HCT116 (cell line): Measurements from ENCODE around the gene GZF1.

Source experiments
- CBX3 ChIP-seq: IDR thresholded peaks from 2 replicates; pipeline ENCODE4 v1.6.1; 2012; ENCODE audit warnings: low read depth
- EGR1 ChIP-seq: IDR thresholded peaks from 2 replicates; pipeline ENCODE4 v1.6.1; 2012; ENCODE audit warnings: low read depth
- EZH2phosphoT487 ChIP-seq: fragments of 200-600 bp; IDR thresholded peaks from 2 replicates; pipeline ENCODE4 v1.6.1; 2018; ENCODE audit warnings: antibody characterized with exemption, borderline replicate concordance
- FOSL1 ChIP-seq: IDR thresholded peaks from 2 replicates; pipeline ENCODE4 v1.6.1; 2012; ENCODE audit warnings: low read depth
- JUND ChIP-seq: IDR thresholded peaks from 2 replicates; pipeline ENCODE4 v1.6.1; 2012
- POLR2A ChIP-seq: IDR thresholded peaks from 2 replicates; pipeline ENCODE4 v1.7.0; 2011; ENCODE audit warnings: borderline replicate concordance; ENCODE audit not compliant: insufficient read depth, insufficient read length; ENCODE audit errors: extremely low read depth
- RAD21 ChIP-seq: IDR thresholded peaks from 2 replicates; pipeline ENCODE4 v1.6.1; 2012; ENCODE audit warnings: low read depth, mild to moderate bottlenecking
- TCF7L2 ChIP-seq: IDR thresholded peaks from 2 replicates; pipeline ENCODE4 v1.7.0; 2011; ENCODE audit warnings: borderline replicate concordance, inconsistent platforms; ENCODE audit not compliant: insufficient read depth, insufficient read length; ENCODE audit errors: extremely low read depth
- YY1 ChIP-seq: IDR thresholded peaks from 2 replicates; pipeline ENCODE4 v1.6.1; 2011; ENCODE audit warnings: low read length, low read depth, moderate library complexity, mild to moderate bottlenecking; ENCODE audit not compliant: insufficient replicate concordance; ENCODE audit errors: extremely low read depth
- ZNF274 ChIP-seq: fragments of 200-500 bp; sonication (Bioruptor generic); IDR thresholded peaks from 2 replicates; pipeline ENCODE4 v1.6.1; 2014; ENCODE audit warnings: mild to moderate bottlenecking, low read depth, low read length, inconsistent platforms
- TF ChIP-seq, protein P1 (sequence below), 3 experiments: fragments of 200-600 bp in 1 of 3; sonication (generic) in 1 of 3; IDR thresholded peaks in 2 of 3; conservative IDR thresholded peaks in 1 of 3; 2 replicates each; pipeline ENCODE4 v1.5.1; 2012 to 2017; ENCODE audit warnings: low read depth in 2 of 3, low read length in 2 of 3, antibody characterized with exemption in 1 of 3, borderline replicate concordance in 1 of 3, control low read depth in 1 of 3, mild to moderate bottlenecking in 1 of 3, mixed read lengths in 1 of 3, mixed run types in 1 of 3, moderate library complexity in 1 of 3; ENCODE audit not compliant: insufficient read depth in 1 of 3
- TF ChIP-seq, protein P2 (sequence below): IDR thresholded peaks from 2 replicates; pipeline ENCODE4 v1.6.1; 2011; ENCODE audit warnings: mild to moderate bottlenecking, low read length, moderate library complexity; ENCODE audit not compliant: insufficient replicate concordance; ENCODE audit errors: extremely low read depth

DNA sequence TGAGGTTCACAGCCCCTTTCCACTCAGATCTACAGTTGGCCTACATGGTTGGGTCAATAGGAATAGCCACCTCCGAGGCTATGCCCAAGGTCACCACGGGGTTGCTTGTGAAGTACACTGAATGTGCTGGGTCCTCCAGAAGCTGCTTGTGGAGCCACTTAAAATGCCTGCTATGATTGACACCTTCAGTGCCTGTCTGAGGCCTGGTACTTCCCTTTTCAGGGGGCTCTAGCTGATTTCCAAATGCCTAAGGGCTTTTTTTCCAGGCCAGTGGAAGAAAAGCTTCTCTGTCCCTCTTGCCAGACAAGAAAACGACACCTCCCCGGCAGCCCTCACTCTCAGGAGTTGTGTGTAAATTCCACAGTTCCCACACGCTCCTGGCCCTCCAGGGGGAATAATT, 17.6 kb upstream of the GZF1 start:
- TF ChIP-seq YY1 (no peak), ZNF274 (no peak), CBX3 (no peak), RAD21 (no peak), TCF7L2 (no peak), POLR2A (no peak), FOSL1 (no peak), JUND (no peak), EGR1 (no peak), EZH2phosphoT487 (no peak)
- TF ChIP-seq, protein P1, sequence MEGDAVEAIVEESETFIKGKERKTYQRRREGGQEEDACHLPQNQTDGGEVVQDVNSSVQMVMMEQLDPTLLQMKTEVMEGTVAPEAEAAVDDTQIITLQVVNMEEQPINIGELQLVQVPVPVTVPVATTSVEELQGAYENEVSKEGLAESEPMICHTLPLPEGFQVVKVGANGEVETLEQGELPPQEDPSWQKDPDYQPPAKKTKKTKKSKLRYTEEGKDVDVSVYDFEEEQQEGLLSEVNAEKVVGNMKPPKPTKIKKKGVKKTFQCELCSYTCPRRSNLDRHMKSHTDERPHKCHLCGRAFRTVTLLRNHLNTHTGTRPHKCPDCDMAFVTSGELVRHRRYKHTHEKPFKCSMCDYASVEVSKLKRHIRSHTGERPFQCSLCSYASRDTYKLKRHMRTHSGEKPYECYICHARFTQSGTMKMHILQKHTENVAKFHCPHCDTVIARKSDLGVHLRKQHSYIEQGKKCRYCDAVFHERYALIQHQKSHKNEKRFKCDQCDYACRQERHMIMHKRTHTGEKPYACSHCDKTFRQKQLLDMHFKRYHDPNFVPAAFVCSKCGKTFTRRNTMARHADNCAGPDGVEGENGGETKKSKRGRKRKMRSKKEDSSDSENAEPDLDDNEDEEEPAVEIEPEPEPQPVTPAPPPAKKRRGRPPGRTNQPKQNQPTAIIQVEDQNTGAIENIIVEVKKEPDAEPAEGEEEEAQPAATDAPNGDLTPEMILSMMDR (IDR thresholded peaks at IDR 0.05 in 2 of 3, conservative IDR thresholded peaks at IDR 0.05 in 1 of 3; ENCODE audit: borderline replicate concordance in 1 of 3, insufficient read depth in 1 of 3, low read depth in 2 of 3, low read length in 2 of 3): no peak
- TF ChIP-seq, protein P2, sequence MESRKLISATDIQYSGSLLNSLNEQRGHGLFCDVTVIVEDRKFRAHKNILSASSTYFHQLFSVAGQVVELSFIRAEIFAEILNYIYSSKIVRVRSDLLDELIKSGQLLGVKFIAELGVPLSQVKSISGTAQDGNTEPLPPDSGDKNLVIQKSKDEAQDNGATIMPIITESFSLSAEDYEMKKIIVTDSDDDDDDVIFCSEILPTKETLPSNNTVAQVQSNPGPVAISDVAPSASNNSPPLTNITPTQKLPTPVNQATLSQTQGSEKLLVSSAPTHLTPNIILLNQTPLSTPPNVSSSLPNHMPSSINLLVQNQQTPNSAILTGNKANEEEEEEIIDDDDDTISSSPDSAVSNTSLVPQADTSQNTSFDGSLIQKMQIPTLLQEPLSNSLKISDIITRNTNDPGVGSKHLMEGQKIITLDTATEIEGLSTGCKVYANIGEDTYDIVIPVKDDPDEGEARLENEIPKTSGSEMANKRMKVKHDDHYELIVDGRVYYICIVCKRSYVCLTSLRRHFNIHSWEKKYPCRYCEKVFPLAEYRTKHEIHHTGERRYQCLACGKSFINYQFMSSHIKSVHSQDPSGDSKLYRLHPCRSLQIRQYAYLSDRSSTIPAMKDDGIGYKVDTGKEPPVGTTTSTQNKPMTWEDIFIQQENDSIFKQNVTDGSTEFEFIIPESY: no peak
